Activated CD8-positive, alpha-beta T cell treated with anti-CD3 and anti-CD28 coated beads for 36 hours (primary cell): ENCODE results near the gene CORO1C. TPM values are rescaled to one million over a fixed set of nuclear protein-coding genes. Genes with fewer than 3 reads are reported as not detected.

Experiments used
- ATAC-seq: fragments of 200-7000 bp; cut with Tn5 transposase; one replicate; pipeline ENCODE4 v1.10.0; 2021; ENCODE audit warnings: mild to moderate bottlenecking, moderate library complexity
- CTCF ChIA-PET: fragments of 350-600 bp; sonication (Branson Sonifier 250); formaldehyde crosslinking; loops from one replicate; lab custom pipeline; 2021; ENCODE audit warnings: antibody characterized with exemption; lab: Charles Lee
- POLR2A ChIA-PET: fragments of 350-600 bp; sonication (Branson Sonifier 250); formaldehyde crosslinking; loops from one replicate; lab custom pipeline; 2021; ENCODE audit warnings: antibody characterized with exemption; lab: Charles Lee
- DNase-seq: peaks from one replicate; pipeline ENCODE4 v3.0.0-alpha.2; 2020
- H3K27ac Mint-ChIP-seq: one replicate; pipeline ENCODE4 v1.8.0; 2021; ENCODE audit warnings: mild to moderate bottlenecking, mixed read lengths
- H3K27me3 Mint-ChIP-seq: one replicate; pipeline ENCODE4 v1.8.0; 2021; ENCODE audit warnings: mixed read lengths
- H3K36me3 Mint-ChIP-seq: one replicate; pipeline ENCODE4 v1.8.0; 2021; ENCODE audit warnings: low read depth, mixed read lengths
- H3K4me1 Mint-ChIP-seq: one replicate; pipeline ENCODE4 v1.8.0; 2021; ENCODE audit warnings: low read depth, mixed read lengths
- H3K4me3 Mint-ChIP-seq: one replicate; pipeline ENCODE4 v1.8.0; 2021; ENCODE audit warnings: mild to moderate bottlenecking, moderate library complexity, mixed read lengths
- H3K9me3 Mint-ChIP-seq: one replicate; pipeline ENCODE4 v1.8.0; 2021; ENCODE audit warnings: mixed read lengths
- CTCF ChIP-seq: fragments of 200-600 bp; IDR thresholded peaks from one replicate; pipeline ENCODE4 v1.8.0; 2022; ENCODE audit warnings: antibody characterized with exemption, mild to moderate bottlenecking
- intact Hi-C: fragments of 100-400 bp; cut with micrococcal nuclease; formaldehyde crosslinking; loops from one replicate; pipeline ENCODE4 v1.10.0; 2022
- total RNA-seq, 2 experiments: library from RNA; stranded (reverse); gene quantifications; one replicate each; pipeline ENCODE4 v1.2.3, GENCODE V29; 2021

The CORO1C gene
- total RNA-seq, 2 experiments from 2014 or later, result 90.1 to 98.9 TPM

GRCh38 chr12:108764540-108765288, 33.4 kb upstream of the CORO1C start:
- no peak for TF ChIP-seq CTCF
- DNase-seq (no peak), ATAC-seq (no peak)
- no peak overlapping the region for H3K4me3 Mint-ChIP-seq
- ChIA-PET POLR2A (interaction anchor here (0.5 kb wide), 1 partner anchor 136 kb away, joined by 3 read pairs; no protein-coding TSS in a partner anchor), CTCF (interaction anchor here (1.5 kb wide), 1 partner anchor 100 kb away, joined by 4 read pairs; no protein-coding TSS in a partner anchor)
- H3K4me1 Mint-ChIP-seq, result peaks cover 4% of the 10 kb centered on the region
- no peaks in the 10 kb centered on the region for H3K9me3 Mint-ChIP-seq
- no peak overlapping the region for H3K27ac Mint-ChIP-seq
- H3K36me3 Mint-ChIP-seq, result no peaks in the 10 kb centered on the region
- intact Hi-C loops, result no loop called here
- H3K27me3 Mint-ChIP-seq, result no peaks in the 10 kb centered on the region

- H3K4me1 Mint-ChIP-seq, result no peaks in the 10 kb centered on the region
- POLR2A ChIA-PET, result no interaction called here
- DNase-seq (no peak), ATAC-seq (no peak)
- no peak for TF ChIP-seq CTCF
- H3K4me3 Mint-ChIP-seq, result no peak overlapping the region
- H3K27me3 Mint-ChIP-seq, result no peaks in the 10 kb centered on the region
- CTCF ChIA-PET, result interaction anchor here (2.8 kb wide), 1 partner anchor 97 kb away, joined by 10 read pairs; no protein-coding TSS in a partner anchor
- no peak overlapping the region for H3K27ac Mint-ChIP-seq
- intact Hi-C loops, result no loop called here
- no peaks in the 10 kb centered on the region for H3K36me3 Mint-ChIP-seq
- H3K9me3 Mint-ChIP-seq, result no peaks in the 10 kb centered on the region
Measured at GRCh38 chr12:108761226-108761625, 29.9 kb upstream of the CORO1C start.

- intact Hi-C loops, result no loop called here
- no peak for ATAC-seq
- ChIA-PET POLR2A (no interaction called here), CTCF (interaction anchor here (1.2 kb wide), 1 partner anchor 95 kb away, joined by 3 read pairs; no protein-coding TSS in a partner anchor)
- H3K27ac Mint-ChIP-seq, result no peak overlapping the region
- no peak overlapping the region for H3K4me3 Mint-ChIP-seq
- H3K4me1 Mint-ChIP-seq, result no peaks in the 10 kb centered on the region
- no peak for DNase-seq
- H3K9me3 Mint-ChIP-seq, result no peaks in the 10 kb centered on the region
- no peaks in the 10 kb centered on the region for H3K27me3 Mint-ChIP-seq
- no peak for TF ChIP-seq CTCF
- no peaks in the 10 kb centered on the region for H3K36me3 Mint-ChIP-seq
Measured at GRCh38 chr12:108759924-108760323, 28.6 kb upstream of the CORO1C start.

GRCh38 chr12:108757856-108758255, 26.5 kb upstream of the CORO1C start:
- Mint-ChIP-seq H3K36me3 (no peaks in the 10 kb centered on the region), H3K4me1 (no peaks in the 10 kb centered on the region), H3K4me3 (no peak overlapping the region), H3K27me3 (no peaks in the 10 kb centered on the region), H3K27ac (no peak overlapping the region), H3K9me3 (no peaks in the 10 kb centered on the region)
- POLR2A ChIA-PET, result interaction anchor here (1.1 kb wide), 1 partner anchor 11 kb away, joined by 3 read pairs; no protein-coding TSS in a partner anchor
- ATAC-seq, result no peak
- intact Hi-C loops, result no loop called here
- TF ChIP-seq CTCF, result no peak
- no peak for DNase-seq
- CTCF ChIA-PET, result interaction anchor here (0.7 to 1.1 kb wide), 2 partner anchors 69 to 354 kb away, joined by 3 read pairs; no protein-coding TSS in a partner anchor

GRCh38 chr12:108756421-108756820, 25.1 kb upstream of the CORO1C start:
- H3K4me3 Mint-ChIP-seq, result no peak overlapping the region
- no peak for DNase-seq
- H3K4me1 Mint-ChIP-seq, result no peaks in the 10 kb centered on the region
- intact Hi-C loops, result no loop called here
- no peak for ATAC-seq
- POLR2A ChIA-PET, result interaction anchor here (1.1 kb wide), 1 partner anchor 10 kb away, joined by 3 read pairs; no protein-coding TSS in a partner anchor
- no peak for TF ChIP-seq CTCF
- no peaks in the 10 kb centered on the region for H3K36me3 Mint-ChIP-seq
- H3K9me3 Mint-ChIP-seq, result no peaks in the 10 kb centered on the region
- no peaks in the 10 kb centered on the region for H3K27me3 Mint-ChIP-seq
- CTCF ChIA-PET, result no interaction called here
- H3K27ac Mint-ChIP-seq, result no peak overlapping the region
